H54 (cell line): ENCODE measurements around the gene IGFBP2.

Experiments
- DNase-seq: peaks from one replicate; pipeline ENCODE4 v3.0.0; 2011; ENCODE audit warnings: low spot score, mixed read lengths; ENCODE audit not compliant: insufficient read length
- FAIRE-seq: peaks from 3 replicates; lab custom pipeline; 2011; peaks lifted over from hg19 to GRCh38; lab: Jason Lieb, UNC
- POLR2A ChIP-seq: IDR thresholded peaks from 2 replicates; pipeline ENCODE4 v1.6.1; 2011; ENCODE audit warnings: low read depth, mild to moderate bottlenecking, low read length

Gene IGFBP2

GRCh38 chr2:216687111-216687510 lies 53.9 kb downstream of the IGFBP2 start:
- no peak for TF ChIP-seq POLR2A
- no peak for FAIRE-seq
- DNase-seq = no peak

- no peak for TF ChIP-seq POLR2A
- DNase-seq (no peak), FAIRE-seq (no peak)
Observed at GRCh38 chr2:216687646-216688045, 54.4 kb downstream of the IGFBP2 start.

GRCh38 chr2:216688731-216689340 lies 55.6 kb downstream of the IGFBP2 start:
- FAIRE-seq (no peak), DNase-seq (no peak)
- TF ChIP-seq POLR2A = no peak

GRCh38 chr2:216689397-216689796 lies 56.2 kb downstream of the IGFBP2 start:
- no peak for FAIRE-seq
- no peak for TF ChIP-seq POLR2A
- no peak for DNase-seq

- no peak for TF ChIP-seq POLR2A
- no peak for FAIRE-seq
- no peak for DNase-seq
Observed at GRCh38 chr2:216690456-216690852, 57.2 kb downstream of the IGFBP2 start.

- DNase-seq (peak; percentile 60), FAIRE-seq (no peak)
Observed at GRCh38 chr2:216690853-216691741, 57.9 kb downstream of the IGFBP2 start.

GRCh38 chr2:216692636-216693413 lies 59.6 kb downstream of the IGFBP2 start:
- DNase-seq = peak; percentile 70
- TF ChIP-seq POLR2A = no peak
- FAIRE-seq = no peak

More at GRCh38 chr2:216690853-216691741, 57.9 kb downstream of the IGFBP2 start:
- TF ChIP-seq POLR2A = no peak

GRCh38 chr2:216693414-216694080 lies 60.3 kb downstream of the IGFBP2 start:
- TF ChIP-seq POLR2A = no peak
- FAIRE-seq (no peak), DNase-seq (no peak)

- TF ChIP-seq POLR2A = no peak
- FAIRE-seq (no peak), DNase-seq (no peak)
Observed at GRCh38 chr2:216694082-216694825, 61.0 kb downstream of the IGFBP2 start.

GRCh38 chr2:216694826-216695217 lies 61.6 kb downstream of the IGFBP2 start:
- no peak for DNase-seq
- FAIRE-seq = no peak
- no peak for TF ChIP-seq POLR2A

DNA sequence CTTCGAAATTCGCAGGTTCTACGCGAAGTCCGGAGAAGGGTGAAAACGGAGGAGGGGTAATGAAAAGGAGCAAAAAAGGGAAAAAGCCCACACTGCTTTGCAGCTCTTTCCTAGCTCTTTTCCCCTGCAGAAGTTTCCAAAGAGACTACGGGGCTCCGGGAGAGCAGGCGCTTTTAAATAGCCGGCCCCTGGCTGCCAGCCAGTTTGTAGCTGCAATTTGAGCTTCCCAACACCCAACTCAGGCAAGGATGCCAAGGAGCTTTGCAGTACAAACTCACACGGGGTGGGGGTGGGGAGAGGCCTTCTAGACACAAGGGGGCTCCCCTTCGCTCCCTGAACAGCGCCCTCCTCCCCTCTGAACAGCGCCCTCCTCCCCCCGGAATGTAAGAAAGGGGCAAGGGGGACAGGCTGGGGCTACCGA lies 62.2 kb downstream of the IGFBP2 start, which contains the start of gene IGFBP5:
TSS of gene IGFBP5 (minus strand) at position 149 of the 421 bp plus-strand sequence. CDS start 774 bp downstream, outside the sequence.
- FAIRE-seq (no peak), DNase-seq (no peak)
- no peak for TF ChIP-seq POLR2A

- FAIRE-seq = no peak
- DNase-seq = no peak
- TF ChIP-seq POLR2A = no peak
Observed at GRCh38 chr2:216696321-216696720, 63.1 kb downstream of the IGFBP2 start.
